SHP77 (cell line): ENCODE data around the gene CEP126.

Source experiments
- DNase-seq, 2 experiments: peaks; one replicate each; lab custom pipeline; 2025; lab: John Stamatoyannopoulos, UW

Gene CEP126

GRCh38 chr11:101914738-101915426, at the start of gene CEP126:
TSS of gene CEP126 (plus strand) at chr11:101915010. CDS start at chr11:101915285, 275 bp downstream.
- peak; percentile 87 to 95 for DNase-seq

GRCh38 chr11:101866619-101867491, 48.0 kb upstream of the CEP126 start:
- no peak for DNase-seq

- DNase-seq, result no peak
Measured at GRCh38 chr11:101867951-101868350, 46.9 kb upstream of the CEP126 start.

GRCh38 chr11:101870510-101870909, 44.3 kb upstream of the CEP126 start:
- DNase-seq, result no peak

GRCh38 chr11:101872171-101872882, 42.5 kb upstream of the CEP126 start:
- no peak for DNase-seq

- peak; percentile 12 to 14 for DNase-seq
Measured at GRCh38 chr11:101880222-101880621, 34.6 kb upstream of the CEP126 start.

GRCh38 chr11:101881586-101881985, 33.2 kb upstream of the CEP126 start:
- no peak for DNase-seq

GRCh38 chr11:101885631-101886030, 29.2 kb upstream of the CEP126 start:
- no peak for DNase-seq

GRCh38 chr11:101889767-101890166, 25.0 kb upstream of the CEP126 start:
- DNase-seq, result no peak

GRCh38 chr11:101894505-101894904, 20.3 kb upstream of the CEP126 start:
- DNase-seq, result no peak

- no peak for DNase-seq
Measured at GRCh38 chr11:101907815-101908214, 7.0 kb upstream of the CEP126 start.

- DNase-seq, result no peak
Measured at GRCh38 chr11:101909087-101909486, 5.7 kb upstream of the CEP126 start.

GRCh38 chr11:101912823-101913284, 2.0 kb upstream of the CEP126 start:
- DNase-seq, result no peak

- DNase-seq, result no peak
Measured at GRCh38 chr11:101913656-101914055, 1.2 kb upstream of the CEP126 start.

GRCh38 chr11:101914341-101914737, 471 bp upstream of the CEP126 start:
- DNase-seq, result peak in 1 of 2 experiments; percentile 4

- DNase-seq, result peak; percentile 0 to 12
Measured at GRCh38 chr11:101915791-101916291, 1.0 kb downstream of the CEP126 start.

- DNase-seq, result no peak
Measured at GRCh38 chr11:101916422-101916821, 1.6 kb downstream of the CEP126 start, which contains the start of gene ANGPTL5. TSS of gene ANGPTL5 (minus strand) at chr11:101916522. CDS start at chr11:101907909, 8,613 bp downstream.

GRCh38 chr11:101917226-101917625, 2.4 kb downstream of the CEP126 start:
- no peak for DNase-seq

GRCh38 chr11:101920992-101921391, 6.2 kb downstream of the CEP126 start:
- DNase-seq, result no peak

GRCh38 chr11:101923554-101923953, 8.7 kb downstream of the CEP126 start:
- DNase-seq, result no peak

- no peak for DNase-seq
Measured at GRCh38 chr11:101929294-101929915, 14.6 kb downstream of the CEP126 start.

GRCh38 chr11:101931692-101932091, 16.9 kb downstream of the CEP126 start:
- peak in 1 of 2 experiments; percentile 31 for DNase-seq
